Mesenteric fat pad (tissue), 1 donor: Measurements from ENCODE around the gene ANGPTL7. TPM values are rescaled to one million over a fixed set of nuclear protein-coding genes. Genes with fewer than 3 reads are reported as not detected.
"Not testable (repeated sequence)": the region's sequence is repeated elsewhere in the genome, so short reads cannot be mapped to it uniquely, and the experiment has no call there.

Source experiments
- DNase-seq: peaks from one replicate; pipeline ENCODE4 v3.0.0-alpha.2; 2020; ENCODE audit warnings: low spot score
- long read RNA-seq: library from polyadenylated mRNA; unstranded; transcript quantifications from one replicate; pipeline ENCODE4 v2.0.0, GENCODE V29; 2020
- total RNA-seq: library from RNA; stranded (reverse); fragmentation: NEBNext Ultra II Directional; extraction: Animal tissue kit (Norgen Biotek cat#: 25700); gene quantifications from one replicate; pipeline ENCODE4 v1.2.1, GENCODE V29; 2021
- donor health status: DM: yes; HTN: yes; CAD: no.

Gene ANGPTL7
- 0.42 TPM for total RNA-seq
- long read RNA-seq, partial matches to known transcripts: 0 of 2 reads
- long read RNA-seq, other reads (novel, unspliced or antisense): 0 of 2 reads

GRCh38 chr1:11188858-11189451, at the start of gene ANGPTL7:
Gene ANGPTL7 (plus strand): TSS chr1:11189355. CDS start chr1:11189580, 225 bp downstream.
- DNase-seq: no peak

GRCh38 chr1:11142618-11143391, 46.4 kb upstream of the ANGPTL7 start:
- DNase-seq: no peak

- no peak for DNase-seq
These were observed 45.8 kb upstream of the ANGPTL7 start for GRCh38 chr1:11143401-11143800.

GRCh38 chr1:11143907-11144306, 45.2 kb upstream of the ANGPTL7 start:
- no peak for DNase-seq

- no peak for DNase-seq
These were observed 44.4 kb upstream of the ANGPTL7 start for GRCh38 chr1:11144570-11145256.

- no peak for DNase-seq
These were observed 43.4 kb upstream of the ANGPTL7 start for GRCh38 chr1:11145741-11146140.

GRCh38 chr1:11147197-11147770, 41.9 kb upstream of the ANGPTL7 start:
- no peak for DNase-seq

- DNase-seq: no peak
These were observed 38.8 kb upstream of the ANGPTL7 start for GRCh38 chr1:11150326-11150725.

GRCh38 chr1:11151114-11151513, 38.0 kb upstream of the ANGPTL7 start:
- DNase-seq: no peak

- DNase-seq: no peak
These were observed 37.1 kb upstream of the ANGPTL7 start for GRCh38 chr1:11151826-11152612.

- DNase-seq: no peak
These were observed 36.4 kb upstream of the ANGPTL7 start for GRCh38 chr1:11152755-11153154.

- no peak for DNase-seq
These were observed 36.0 kb upstream of the ANGPTL7 start for GRCh38 chr1:11153184-11153583.

GRCh38 chr1:11156441-11156840, 32.7 kb upstream of the ANGPTL7 start:
- no peak for DNase-seq

GRCh38 chr1:11156963-11157362, 32.2 kb upstream of the ANGPTL7 start:
- DNase-seq: no peak

- no peak for DNase-seq
These were observed 31.8 kb upstream of the ANGPTL7 start for GRCh38 chr1:11157394-11157793.

- DNase-seq: no peak
These were observed 31.3 kb upstream of the ANGPTL7 start for GRCh38 chr1:11157867-11158266.

- no peak for DNase-seq
These were observed 30.9 kb upstream of the ANGPTL7 start for GRCh38 chr1:11158291-11158690.

- no peak for DNase-seq
These were observed 30.3 kb upstream of the ANGPTL7 start for GRCh38 chr1:11158720-11159321.

- DNase-seq: not testable (repeated sequence)
These were observed 26.4 kb upstream of the ANGPTL7 start for GRCh38 chr1:11162752-11163151.

GRCh38 chr1:11166744-11167143, 22.4 kb upstream of the ANGPTL7 start:
- not testable (repeated sequence) for DNase-seq

GRCh38 chr1:11168731-11169130, 20.4 kb upstream of the ANGPTL7 start:
- no peak for DNase-seq
